ENCODE results near the gene CLEC16A.
"Not testable (repeated sequence)": the region's sequence is repeated elsewhere in the genome, so short reads cannot be mapped to it uniquely, and the experiment has no call there.

The CLEC16A gene

GRCh38 chr16:10926867-10927266 is 17.5 kb upstream of the CLEC16A start:
- DNase-seq, result no peak

GRCh38 chr16:10927497-10928112 is 16.8 kb upstream of the CLEC16A start:
- DNase-seq, result no peak

GRCh38 chr16:10929097-10929496 is 15.3 kb upstream of the CLEC16A start:
- not testable (repeated sequence) for DNase-seq

GRCh38 chr16:10929853-10930754 is 14.3 kb upstream of the CLEC16A start:
- no peak for DNase-seq

GRCh38 chr16:10930755-10931093 is 13.6 kb upstream of the CLEC16A start:
- no peak for DNase-seq

GRCh38 chr16:10931134-10931533 is 13.2 kb upstream of the CLEC16A start:
- DNase-seq, result no peak

GRCh38 chr16:10931977-10932632 is 12.3 kb upstream of the CLEC16A start:
- DNase-seq, result no peak

- DNase-seq, result no peak
Observed at GRCh38 chr16:10932959-10933710, 11.2 kb upstream of the CLEC16A start.

- no peak for DNase-seq
Observed at GRCh38 chr16:10933865-10934264, 10.5 kb upstream of the CLEC16A start.

- DNase-seq, result no peak
Observed at GRCh38 chr16:10934325-10935107, 9.8 kb upstream of the CLEC16A start.

GRCh38 chr16:10935226-10935915 is 9.0 kb upstream of the CLEC16A start:
- DNase-seq, result no peak

- DNase-seq, result no peak
Observed at GRCh38 chr16:10936272-10936984, 7.9 kb upstream of the CLEC16A start.

GRCh38 chr16:10937068-10937859 is 7.1 kb upstream of the CLEC16A start:
- no peak for DNase-seq

- no peak for DNase-seq
Observed at GRCh38 chr16:10938321-10938720, 6.0 kb upstream of the CLEC16A start.

- DNase-seq, result no peak
Observed at GRCh38 chr16:10938796-10939648, 5.3 kb upstream of the CLEC16A start.

- DNase-seq, result no peak
Observed at GRCh38 chr16:10939649-10940234, 4.6 kb upstream of the CLEC16A start.

GRCh38 chr16:10940501-10941079 is 3.8 kb upstream of the CLEC16A start:
- no peak for DNase-seq
